AG10803 (cell line): ENCODE data around the gene ANKRD39.
"Not testable (repeated sequence)": the region's sequence is repeated elsewhere in the genome, so short reads cannot be mapped to it uniquely, and the experiment has no call there.

Source experiments
- DNase-seq: peaks from one replicate; pipeline ENCODE4 v3.0.0; 2010; ENCODE audit warnings: low read depth
- H3K4me3 ChIP-seq: 2 replicates; pipeline ENCODE4 v1.5.1; 2011; ENCODE audit warnings: mild to moderate bottlenecking, low read length, control low read depth
- CTCF ChIP-seq: conservative IDR thresholded peaks from 2 replicates; pipeline ENCODE4 v1.5.1; 2011; ENCODE audit warnings: mild to moderate bottlenecking, low read length, control low read depth, inconsistent platforms

ANKRD39 gene

GRCh38 chr2:96893289-96894150, 35.7 kb upstream of the ANKRD39 start:
- no peak for TF ChIP-seq CTCF
- no peak overlapping the region for H3K4me3 ChIP-seq
- DNase-seq, result no peak

- no peak overlapping the region for H3K4me3 ChIP-seq
- TF ChIP-seq CTCF, result no peak
- DNase-seq, result no peak
These were observed 33.9 kb upstream of the ANKRD39 start for GRCh38 chr2:96891591-96892333.

GRCh38 chr2:96890726-96891385, 33.0 kb upstream of the ANKRD39 start:
- no peak for TF ChIP-seq CTCF
- H3K4me3 ChIP-seq, result no peak overlapping the region
- DNase-seq, result no peak

- no peak for DNase-seq
- H3K4me3 ChIP-seq, result no peak overlapping the region
- TF ChIP-seq CTCF, result no peak
These were observed 32.4 kb upstream of the ANKRD39 start for GRCh38 chr2:96890252-96890651.

- H3K4me3 ChIP-seq, DNase-seq: not testable (repeated sequence)
These were observed 31.7 kb upstream of the ANKRD39 start for GRCh38 chr2:96889502-96889901.

- no peak overlapping the region for H3K4me3 ChIP-seq
- no peak for TF ChIP-seq CTCF
- no peak for DNase-seq
These were observed 30.5 kb upstream of the ANKRD39 start for GRCh38 chr2:96888072-96889011.
